Fibroblast of lung (primary cell): ENCODE results near the gene PRKCA. TPM values are rescaled to one million over a fixed set of nuclear protein-coding genes. Genes with fewer than 3 reads are reported as not detected.

Experiments
- DNase-seq, 2 donors: peaks; one replicate each; pipeline versions ENCODE4 v3.0.0 to v3.0.0-alpha.2; 2010; ENCODE audit warnings: low read depth in 2 of 2
- H2AFZ ChIP-seq: 2 replicates; pipeline ENCODE4 v1.5.1; 2012; ENCODE audit warnings: low read length, control low read depth, inconsistent platforms
- H3K27ac ChIP-seq: 2 replicates; pipeline ENCODE4 v1.5.1; 2011; ENCODE audit warnings: low read length, control low read depth; ENCODE audit not compliant: insufficient read depth
- H3K27me3 ChIP-seq: 2 replicates; pipeline ENCODE4 v1.5.1; 2011; ENCODE audit warnings: mild to moderate bottlenecking, low read length; ENCODE audit not compliant: control insufficient read depth, insufficient read depth
- H3K36me3 ChIP-seq: 2 replicates; pipeline ENCODE4 v1.5.1; 2011; ENCODE audit warnings: low read length; ENCODE audit not compliant: control insufficient read depth, insufficient read depth
- H3K4me1 ChIP-seq: 2 replicates; pipeline ENCODE4 v1.5.1; 2011; ENCODE audit warnings: low read length; ENCODE audit not compliant: control insufficient read depth, insufficient read depth; ENCODE audit errors: extremely low read depth
- H3K4me2 ChIP-seq: 2 replicates; pipeline ENCODE4 v1.5.1; 2011; ENCODE audit warnings: low read length, control low read depth; ENCODE audit not compliant: insufficient read depth; ENCODE audit errors: extremely low read depth
- H3K4me3 ChIP-seq, 4 experiments: fragments of 200-600 bp in 1 of 4; sonication (generic) in 1 of 4; replicated peaks in 1 of 4; 2 replicates each; pipeline ENCODE4 v1.5.1; 2011 to 2016; ENCODE audit warnings: low read length in 4 of 4, low read depth in 3 of 4, mild to moderate bottlenecking in 3 of 4, control low read depth in 2 of 4, inconsistent platforms in 1 of 4, mixed read lengths in 1 of 4; ENCODE audit not compliant: insufficient read depth in 1 of 4; ENCODE audit errors: control extremely low read depth in 1 of 4
- H3K79me2 ChIP-seq: 2 replicates; pipeline ENCODE4 v1.5.1; 2012; ENCODE audit warnings: mild to moderate bottlenecking, low read length, inconsistent platforms; ENCODE audit not compliant: control insufficient read depth, insufficient read depth
- H3K9ac ChIP-seq: 2 replicates; pipeline ENCODE4 v1.5.1; 2011; ENCODE audit warnings: mild to moderate bottlenecking, low read length, control low read depth; ENCODE audit not compliant: insufficient read depth
- H3K9me3 ChIP-seq: 2 replicates; pipeline ENCODE4 v1.5.1; 2012; ENCODE audit warnings: low read depth, low read length; ENCODE audit not compliant: control insufficient read depth, insufficient read depth
- H4K20me1 ChIP-seq: 2 replicates; pipeline ENCODE4 v1.5.1; 2011; ENCODE audit warnings: low read length; ENCODE audit not compliant: control insufficient read depth, insufficient read depth; ENCODE audit errors: extremely low read depth
- EZH2 ChIP-seq: IDR thresholded peaks from 2 replicates; pipeline ENCODE4 v1.5.1; 2012; ENCODE audit warnings: low read length, control low read depth, mild to moderate bottlenecking; ENCODE audit errors: missing control alignments
- polyA plus RNA-seq, 2 donors: library from polyadenylated mRNA; depleted of rRNA in 1 of 2; stranded (reverse) in 1 of 2; unstranded in 1 of 2; fragments of >200 nt; gene quantifications; 2 replicates each; pipeline ENCODE4 v1.2.1, GENCODE V29; 2011 to 2012; ENCODE audit warnings: missing spikeins in 1 of 2
- total RNA-seq: library from RNA; depleted of rRNA; stranded (reverse); fragments of >200 nt; gene quantifications from 2 replicates; pipeline ENCODE4 v1.2.1, GENCODE V29; 2014
- TF ChIP-seq, protein P1 (sequence below), 2 donors: IDR thresholded peaks in 1 of 2; conservative IDR thresholded peaks in 1 of 2; 1 replicate in 1 of 2; 2 replicates in 1 of 2; pipeline ENCODE4 v1.5.1; 2011 to 2012; ENCODE audit warnings: low read length in 2 of 2, control low read depth in 1 of 2, inconsistent platforms in 1 of 2, low read depth in 1 of 2, mild to moderate bottlenecking in 1 of 2

Gene PRKCA
- total and polyA plus RNA-seq, 2 donors (not counting 1 experiment from before 2014, with no cell fraction given), result 34.0 to 74.2 TPM

DNA sequence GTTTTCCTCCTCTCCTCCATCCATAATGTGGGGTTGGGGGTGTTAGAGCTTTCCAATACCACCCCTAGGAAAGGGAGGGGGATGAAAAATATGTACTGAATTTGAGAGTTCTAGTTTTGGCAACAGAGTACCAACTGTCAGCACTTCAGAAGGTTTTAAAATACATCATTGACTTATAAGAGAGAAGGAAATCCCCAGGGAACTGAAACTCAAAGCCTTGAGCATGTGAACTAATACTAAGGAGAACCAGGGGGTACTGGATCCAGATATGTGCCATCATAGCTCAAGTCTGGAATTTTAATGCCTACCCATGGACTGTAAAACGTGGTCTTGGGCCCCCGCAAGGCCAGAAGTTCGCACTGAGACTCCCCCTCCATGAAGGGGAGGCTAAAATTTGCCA lies 548.3 kb downstream of the PRKCA start:
- no peaks in the 10 kb centered on the region for H3K79me2 ChIP-seq
- no peak for DNase-seq

DNA sequence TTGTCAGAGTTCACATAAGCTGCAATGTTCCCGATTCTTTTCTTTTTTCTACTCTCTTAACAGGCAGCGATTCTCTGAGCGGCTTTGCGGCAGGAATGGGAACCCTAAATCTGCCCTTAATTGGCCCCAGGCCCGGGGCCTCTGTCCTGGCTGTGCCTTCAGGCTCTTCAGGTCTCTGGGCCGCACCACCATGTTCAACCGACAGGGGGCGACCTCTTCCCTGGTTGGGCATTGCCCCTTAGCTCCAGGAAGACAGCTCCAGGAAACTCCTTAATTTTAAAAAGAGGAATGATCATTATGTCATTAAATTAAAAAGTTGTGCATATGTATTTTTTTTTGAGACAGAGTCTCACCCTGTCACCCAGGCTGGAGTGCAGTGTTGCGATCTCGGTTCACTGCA lies 552.8 kb downstream of the PRKCA start:
- TF ChIP-seq EZH2, result no peak
- TF ChIP-seq, protein P1, sequence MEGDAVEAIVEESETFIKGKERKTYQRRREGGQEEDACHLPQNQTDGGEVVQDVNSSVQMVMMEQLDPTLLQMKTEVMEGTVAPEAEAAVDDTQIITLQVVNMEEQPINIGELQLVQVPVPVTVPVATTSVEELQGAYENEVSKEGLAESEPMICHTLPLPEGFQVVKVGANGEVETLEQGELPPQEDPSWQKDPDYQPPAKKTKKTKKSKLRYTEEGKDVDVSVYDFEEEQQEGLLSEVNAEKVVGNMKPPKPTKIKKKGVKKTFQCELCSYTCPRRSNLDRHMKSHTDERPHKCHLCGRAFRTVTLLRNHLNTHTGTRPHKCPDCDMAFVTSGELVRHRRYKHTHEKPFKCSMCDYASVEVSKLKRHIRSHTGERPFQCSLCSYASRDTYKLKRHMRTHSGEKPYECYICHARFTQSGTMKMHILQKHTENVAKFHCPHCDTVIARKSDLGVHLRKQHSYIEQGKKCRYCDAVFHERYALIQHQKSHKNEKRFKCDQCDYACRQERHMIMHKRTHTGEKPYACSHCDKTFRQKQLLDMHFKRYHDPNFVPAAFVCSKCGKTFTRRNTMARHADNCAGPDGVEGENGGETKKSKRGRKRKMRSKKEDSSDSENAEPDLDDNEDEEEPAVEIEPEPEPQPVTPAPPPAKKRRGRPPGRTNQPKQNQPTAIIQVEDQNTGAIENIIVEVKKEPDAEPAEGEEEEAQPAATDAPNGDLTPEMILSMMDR (conservative IDR thresholded peaks at IDR 0.05 in 1 of 2, IDR thresholded peaks at IDR 0.05 in 1 of 2; ENCODE audit: low read depth in 1 of 2, low read length in 2 of 2), result peak in 1 of 2 donors; percentile 34
- H3K79me2 ChIP-seq, result no peaks in the 10 kb centered on the region
- no peak overlapping the region for H3K4me3 ChIP-seq
- H3K27me3 ChIP-seq, result no peaks in the 10 kb centered on the region
- no peaks in the 10 kb centered on the region for H3K4me1 ChIP-seq
- no peak overlapping the region for H3K27ac ChIP-seq
- H3K4me2 ChIP-seq, result no peak overlapping the region
- H4K20me1 ChIP-seq, result no peaks in the 10 kb centered on the region
- no peak overlapping the region for H2AFZ ChIP-seq
- no peak overlapping the region for H3K9ac ChIP-seq
- DNase-seq, result no peak
- no peaks in the 10 kb centered on the region for H3K36me3 ChIP-seq
- H3K9me3 ChIP-seq, result no peaks in the 10 kb centered on the region

More for the DNA sequence above, 548.3 kb downstream of the PRKCA start:
- Histone ChIP-seq H3K27me3 (no peaks in the 10 kb centered on the region), H3K4me2 (no peak overlapping the region), H3K9ac (no peak overlapping the region), H2AFZ (no peak overlapping the region), H3K9me3 (no peaks in the 10 kb centered on the region), H3K4me1 (no peaks in the 10 kb centered on the region), H3K36me3 (no peaks in the 10 kb centered on the region), H4K20me1 (no peaks in the 10 kb centered on the region), H3K27ac (no peak overlapping the region), H3K4me3 (no peak overlapping the region)
- TF ChIP-seq EZH2, result no peak
- TF ChIP-seq, protein P1 (conservative IDR thresholded peaks at IDR 0.05 in 1 of 2, IDR thresholded peaks at IDR 0.05 in 1 of 2; ENCODE audit: low read depth in 1 of 2, low read length in 2 of 2), result no peak

DNA sequence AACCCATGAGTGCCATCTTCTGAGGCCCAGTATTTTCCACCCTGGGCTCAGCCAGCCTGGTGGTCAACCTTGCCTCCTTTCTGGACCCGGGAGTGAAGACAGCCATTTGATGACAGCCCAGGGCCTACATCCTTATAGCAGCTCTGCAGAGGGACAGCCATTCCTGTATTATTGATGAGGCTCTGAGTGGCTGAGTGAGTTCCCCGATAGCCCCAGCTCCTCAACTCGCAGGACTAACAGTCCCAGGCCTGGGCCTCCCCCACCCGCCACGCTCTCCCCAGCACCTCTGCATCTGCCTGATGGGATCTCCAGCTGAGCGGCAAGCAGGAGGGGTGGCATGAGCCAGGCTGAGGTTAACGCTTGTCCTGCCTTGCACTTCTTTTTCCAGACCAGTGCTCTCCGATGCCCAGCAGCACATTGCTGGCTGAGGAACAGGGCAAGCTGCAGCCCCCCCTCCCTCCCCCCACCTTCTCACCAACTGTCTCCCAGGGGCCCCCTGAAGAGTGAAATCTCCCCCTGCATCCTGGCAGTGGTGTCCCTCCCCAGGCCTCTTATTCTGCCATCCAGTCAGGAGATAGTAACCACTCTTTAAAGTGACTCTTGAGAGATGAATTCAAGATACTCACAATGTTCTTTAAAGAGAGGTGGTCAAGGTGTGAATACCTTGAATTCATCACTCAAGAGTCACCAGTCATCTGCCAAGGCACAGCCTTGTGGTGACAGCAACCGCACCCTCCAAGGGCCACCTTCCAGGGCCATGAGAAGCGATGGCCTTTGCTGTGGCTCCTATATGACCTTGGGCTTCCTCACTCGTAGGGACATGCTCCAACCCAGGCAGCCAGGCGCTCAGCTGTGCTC lies 556.0 kb downstream of the PRKCA start:
- no peak for DNase-seq
- no peaks in the 10 kb centered on the region for H4K20me1 ChIP-seq
- H3K4me3 ChIP-seq, result no peak overlapping the region
- TF ChIP-seq EZH2, result no peak
- TF ChIP-seq, protein P1 (conservative IDR thresholded peaks at IDR 0.05 in 1 of 2, IDR thresholded peaks at IDR 0.05 in 1 of 2; ENCODE audit: low read depth in 1 of 2, low read length in 2 of 2), result no peak
- no peaks in the 10 kb centered on the region for H3K27me3 ChIP-seq
- no peak overlapping the region for H3K9ac ChIP-seq
- H2AFZ ChIP-seq, result no peak overlapping the region
- no peaks in the 10 kb centered on the region for H3K9me3 ChIP-seq
- H3K36me3 ChIP-seq, result no peaks in the 10 kb centered on the region
- H3K27ac ChIP-seq, result no peak overlapping the region
- H3K79me2 ChIP-seq, result no peaks in the 10 kb centered on the region
- no peak overlapping the region for H3K4me2 ChIP-seq
- H3K4me1 ChIP-seq, result no peaks in the 10 kb centered on the region
